ENCODE measurements around the gene DPP4.

DPP4 gene

DNA sequence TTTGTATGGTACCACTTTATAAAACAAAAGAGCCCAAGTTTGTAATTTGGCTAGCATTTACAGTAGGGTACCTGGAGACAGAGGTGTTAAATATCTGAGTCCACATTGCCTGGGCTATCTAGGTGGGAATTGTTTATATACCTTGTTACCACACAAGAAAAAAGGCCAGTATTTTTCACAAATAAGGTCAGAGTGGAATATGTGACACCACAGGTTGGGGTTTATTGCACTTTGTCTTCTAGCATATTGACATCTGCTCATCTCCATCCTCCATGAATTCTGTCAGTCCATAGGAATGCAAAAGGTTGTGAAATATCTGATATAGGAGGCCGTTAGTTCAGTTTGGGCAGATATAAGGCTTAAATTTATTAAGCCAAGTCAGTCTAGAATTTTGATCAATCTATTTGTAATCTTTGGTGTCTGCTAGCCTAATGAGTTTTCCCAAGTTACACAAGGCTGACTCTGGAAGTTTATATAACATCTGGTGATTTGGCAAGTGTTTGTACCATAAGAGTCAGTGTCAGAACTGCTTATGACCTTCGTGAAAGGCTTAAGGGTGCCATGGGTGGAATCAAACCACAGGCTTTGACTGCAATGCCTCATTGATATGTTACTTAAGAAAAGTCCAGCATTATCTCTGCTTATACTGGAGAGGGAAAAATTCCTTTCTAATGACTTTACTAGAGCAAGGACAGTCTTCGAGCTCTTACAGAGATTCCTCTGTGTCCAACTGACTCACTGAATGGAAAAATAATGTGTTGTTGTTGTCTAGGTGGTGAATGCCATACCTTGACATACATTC is 11.3 kb upstream of the DPP4 start:
- DNase-seq = no peak

DNA sequence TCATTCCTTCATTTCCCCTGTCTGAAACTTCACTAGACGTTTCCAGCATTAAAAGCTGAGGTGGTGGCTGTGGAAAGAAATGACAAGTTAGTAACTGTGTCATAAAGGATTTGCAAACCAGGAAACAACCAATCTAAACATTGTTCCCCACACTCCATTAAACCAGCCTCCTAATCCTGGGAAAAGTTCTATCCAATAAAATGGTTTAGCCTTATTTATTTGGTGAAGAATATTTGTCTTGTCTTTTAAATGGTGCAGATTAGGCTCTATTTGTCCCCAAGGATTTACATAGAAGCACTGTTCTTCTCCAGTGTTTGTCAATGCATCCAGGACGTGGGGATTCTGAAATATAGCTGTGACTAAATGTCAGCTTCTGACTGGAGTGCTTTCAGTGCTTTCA is 10.5 kb upstream of the DPP4 start:
- DNase-seq = no peak

DNA sequence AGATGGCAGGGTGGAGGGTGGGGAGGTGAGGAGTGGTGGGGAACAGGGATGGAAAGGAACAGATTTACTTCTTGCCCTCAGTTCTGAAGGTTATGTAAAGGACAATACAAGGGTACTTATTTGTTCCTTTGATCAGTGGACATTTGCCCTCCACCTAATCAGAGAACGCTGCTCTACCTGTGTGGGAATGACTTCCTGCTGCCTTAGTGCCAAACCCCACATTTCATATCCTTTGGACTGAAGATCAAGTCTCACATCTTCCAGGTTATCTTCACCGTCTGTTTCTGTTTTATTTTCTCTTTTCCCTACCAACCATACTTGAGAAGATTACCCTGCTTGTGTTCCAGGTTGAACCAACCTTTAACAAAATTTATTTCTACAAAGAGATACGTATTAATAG is 8.7 kb upstream of the DPP4 start:
- no peak for DNase-seq

DNA sequence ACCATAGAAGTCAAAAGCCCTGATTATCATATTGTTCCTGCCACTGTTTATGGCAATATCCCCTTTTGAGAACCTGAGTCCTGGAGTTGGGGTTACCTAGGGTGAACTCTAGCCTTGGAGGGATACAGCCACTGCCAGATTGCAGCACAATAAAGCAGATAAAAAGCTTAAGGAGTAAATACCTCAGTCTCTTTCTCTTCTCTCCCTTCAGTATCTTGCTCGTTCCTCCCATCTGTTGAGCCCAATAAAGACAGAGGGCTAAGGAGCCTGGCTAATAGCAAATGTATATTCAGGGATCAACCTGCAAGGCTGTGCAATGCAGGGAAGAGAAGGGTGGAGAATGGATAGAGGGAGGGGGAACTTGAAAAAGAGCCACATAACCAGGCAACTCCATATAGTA is 8.0 kb upstream of the DPP4 start:
- DNase-seq = no peak

DNA sequence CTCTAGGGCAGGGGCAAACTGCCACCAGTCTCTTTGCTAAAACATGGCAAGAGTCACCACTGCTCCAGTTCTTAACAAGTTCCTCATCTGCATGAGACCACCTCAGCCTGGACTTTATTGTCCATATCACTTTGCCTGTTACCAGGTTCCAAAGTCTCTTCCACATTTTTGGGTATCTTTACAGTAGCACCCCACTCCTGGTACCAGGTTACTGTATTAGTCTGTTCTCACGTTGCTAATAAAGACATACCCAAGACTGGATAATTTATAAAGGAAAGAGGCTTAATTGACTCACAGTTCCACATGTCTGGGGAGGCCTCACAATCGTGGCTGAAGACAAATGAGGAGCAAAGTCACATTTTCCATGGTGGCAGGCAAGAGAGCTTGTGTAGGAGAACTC is 5.5 kb upstream of the DPP4 start:
- DNase-seq = no peak

DNA sequence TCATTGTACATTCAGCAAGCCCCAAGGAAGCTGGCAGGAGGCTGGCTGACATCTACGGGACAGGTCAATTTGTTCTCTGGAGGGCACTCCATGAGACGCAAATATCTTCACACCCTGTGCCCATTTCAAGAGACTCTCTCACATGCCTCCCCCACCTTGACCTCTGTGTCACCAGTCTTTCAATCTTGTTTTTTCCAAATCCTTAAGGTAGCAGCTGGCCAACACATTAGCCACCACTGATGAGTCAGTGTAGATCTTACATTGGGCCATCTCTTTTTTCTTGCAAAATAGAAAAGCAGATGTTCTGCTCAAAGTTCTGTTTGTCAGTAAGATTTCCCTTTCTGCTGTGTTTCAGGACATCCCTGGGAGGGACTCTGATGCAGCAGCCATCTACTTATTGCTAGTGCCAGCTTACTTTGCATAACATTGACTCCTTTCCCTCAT is 1.7 kb upstream of the DPP4 start:
- DNase-seq = no peak

DNA sequence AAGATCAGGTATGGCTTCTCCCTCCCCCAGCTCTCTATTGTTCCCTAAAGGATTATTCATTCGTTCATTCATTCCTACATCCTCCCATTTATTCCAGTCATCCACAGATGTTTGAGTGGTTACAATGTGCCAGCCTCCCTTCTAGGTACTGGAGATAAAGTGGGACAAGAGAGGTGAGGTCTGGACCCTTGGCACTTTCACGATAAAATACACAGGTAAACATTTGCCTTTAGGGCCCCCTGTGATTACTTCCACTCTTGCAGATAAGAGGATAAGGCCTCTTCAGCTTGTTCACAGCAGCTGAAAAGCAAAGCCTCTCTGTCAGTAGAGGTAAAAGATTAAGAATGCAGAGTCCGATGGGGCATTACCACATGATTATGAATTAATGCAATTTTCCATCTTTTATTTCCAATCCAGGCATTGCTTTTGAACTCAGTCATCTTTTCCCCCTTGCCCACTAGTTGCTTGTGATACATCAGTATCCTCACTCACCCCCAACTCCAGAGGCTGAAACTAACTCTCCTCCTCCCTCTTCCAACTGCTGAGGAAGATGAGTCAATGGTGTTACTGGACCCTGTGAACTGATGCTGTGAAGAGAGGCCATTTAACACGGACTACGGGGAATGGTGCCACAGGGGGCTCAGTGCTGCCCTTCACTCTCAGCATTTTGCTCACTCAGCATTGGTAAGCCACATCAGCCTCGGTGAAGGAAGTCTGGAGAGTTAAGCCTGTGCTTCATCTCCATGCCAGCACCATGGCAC is 1.1 kb upstream of the DPP4 start:
- DNase-seq = no peak

DNA sequence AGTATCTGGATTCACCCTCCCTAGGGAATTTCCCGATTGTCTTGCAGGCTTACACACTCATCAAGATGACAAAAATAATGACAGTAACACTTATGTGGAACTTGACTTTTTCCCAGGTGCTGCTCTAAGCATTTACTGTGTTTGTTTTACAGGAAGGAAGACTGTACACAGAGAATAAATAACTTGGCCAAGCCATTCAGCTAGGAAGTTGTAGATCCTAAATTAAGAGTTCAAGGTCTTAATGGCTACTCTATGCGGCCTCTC is 549 bp upstream of the DPP4 start:
- DNase-seq = no peak

DNA sequence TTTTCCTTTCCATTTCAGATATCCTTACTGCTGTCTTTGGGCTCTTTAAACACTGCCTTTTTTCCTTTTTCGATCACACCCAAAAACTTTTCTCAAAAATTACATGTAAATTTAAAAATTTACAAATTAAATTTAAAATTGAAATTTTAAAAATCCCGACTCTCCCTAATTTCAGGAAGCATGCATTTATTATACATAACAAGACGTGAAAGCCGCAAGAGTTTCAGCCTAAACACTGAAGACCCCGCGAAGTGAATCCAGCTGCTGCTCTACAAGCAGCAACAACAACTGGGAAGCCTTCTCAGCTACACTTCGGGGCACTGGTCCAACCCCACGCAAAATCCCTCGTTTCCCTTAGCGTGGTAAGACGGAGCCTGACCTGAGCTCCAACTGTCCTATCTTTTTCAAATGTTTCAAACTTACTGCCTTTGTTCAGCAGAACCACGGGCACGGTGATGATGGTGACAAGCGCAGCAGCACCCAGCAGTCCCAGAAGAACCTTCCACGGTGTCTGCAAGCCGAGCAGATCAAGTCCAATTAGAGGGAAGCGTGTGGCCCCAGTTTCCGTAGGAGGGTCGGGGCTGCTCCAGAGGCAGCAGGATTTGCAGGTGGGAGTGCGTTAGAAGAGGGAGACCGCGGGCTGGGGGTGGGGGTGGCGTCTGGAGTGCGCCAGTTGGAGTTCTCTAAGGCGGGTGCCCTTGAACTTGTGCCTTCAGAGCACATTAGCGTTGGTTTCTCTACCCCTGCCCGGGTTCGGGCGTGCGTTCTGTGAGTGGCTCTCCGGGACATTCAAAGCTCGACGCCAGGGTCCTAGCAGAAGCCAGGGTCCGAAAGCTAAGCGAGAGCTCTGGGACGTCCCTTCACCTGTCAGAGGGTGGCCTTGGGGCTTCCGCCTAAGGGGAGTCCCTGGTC is 783 bp downstream of the DPP4 start:
- peak; percentile 51 for DNase-seq

DNA sequence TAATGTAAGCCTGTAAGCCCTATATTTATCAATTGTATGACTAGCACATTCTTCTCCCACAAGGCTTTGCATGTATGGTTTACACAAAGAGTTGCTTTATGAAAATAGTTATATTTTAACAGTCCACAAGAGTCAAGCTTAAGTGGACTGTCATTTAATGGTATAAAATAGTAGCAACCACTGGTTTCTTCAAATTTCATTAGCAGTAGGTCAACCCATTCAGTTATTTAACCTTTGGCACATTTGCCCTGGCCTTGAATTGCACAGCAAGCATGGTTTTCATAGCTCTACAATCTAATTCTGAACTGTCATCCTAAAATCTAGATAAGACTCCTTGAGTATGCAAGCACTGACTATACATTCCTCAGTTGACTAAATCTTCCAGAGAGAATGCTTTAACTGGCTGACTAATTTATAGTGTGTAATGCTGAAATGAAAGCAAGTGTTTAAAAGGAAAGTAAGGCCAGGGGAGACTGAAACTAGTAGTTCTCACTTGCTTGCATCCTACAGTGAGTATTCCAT is 1.8 kb downstream of the DPP4 start:
- peak; percentile 78 for DNase-seq

DNA sequence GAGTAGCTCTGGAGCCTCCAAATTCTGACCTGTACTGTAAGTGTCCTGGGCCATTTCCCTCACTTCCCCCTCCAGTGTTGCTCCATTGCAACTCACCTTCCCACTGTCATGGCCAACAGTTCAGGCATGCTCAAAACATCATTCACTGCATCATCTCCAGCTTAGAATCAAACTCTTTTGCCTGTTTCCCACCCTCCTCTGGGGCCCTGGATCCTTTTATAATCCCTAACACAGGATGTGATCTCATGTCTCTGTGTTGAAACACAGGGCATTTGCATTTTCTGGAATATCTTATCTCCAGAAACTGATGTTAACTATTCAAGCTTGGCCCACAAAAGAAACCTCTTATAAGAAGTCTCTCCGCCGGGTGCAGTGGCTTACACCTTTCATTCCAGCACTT is 3.0 kb downstream of the DPP4 start:
- no peak for DNase-seq

DNA sequence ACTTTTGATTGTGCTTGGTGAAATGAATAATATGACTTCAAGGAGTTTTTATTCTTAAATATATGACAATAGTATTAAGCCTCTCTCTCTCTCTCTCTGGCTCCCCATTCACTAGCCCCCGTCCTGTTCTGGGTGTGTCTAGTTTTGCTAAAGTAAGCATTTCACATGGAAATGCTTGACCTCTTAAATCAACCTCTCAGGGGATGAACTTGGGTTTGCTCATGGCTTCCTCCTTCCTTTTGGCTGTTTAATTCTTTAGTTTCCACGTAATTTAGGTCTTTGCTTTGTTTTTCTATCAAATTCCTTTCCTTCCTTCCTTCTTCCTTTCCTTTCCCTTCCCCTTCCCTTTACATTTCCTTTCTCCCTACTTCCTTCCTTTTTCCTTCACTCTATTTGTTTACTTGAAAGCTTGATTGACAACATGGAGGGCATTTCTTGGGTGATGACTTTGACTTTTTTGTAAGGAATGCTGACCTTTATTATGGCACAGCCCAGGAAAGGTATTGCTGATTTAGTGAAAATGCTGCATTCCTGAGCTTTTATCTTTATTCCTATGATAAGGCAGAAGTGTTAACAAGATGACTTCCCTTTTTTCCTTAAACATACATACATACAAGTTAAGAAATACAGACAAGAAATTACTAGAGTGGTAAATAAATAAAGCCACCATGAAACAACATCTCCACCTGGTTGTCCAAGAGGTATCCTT is 3.6 kb downstream of the DPP4 start:
- DNase-seq = no peak

DNA sequence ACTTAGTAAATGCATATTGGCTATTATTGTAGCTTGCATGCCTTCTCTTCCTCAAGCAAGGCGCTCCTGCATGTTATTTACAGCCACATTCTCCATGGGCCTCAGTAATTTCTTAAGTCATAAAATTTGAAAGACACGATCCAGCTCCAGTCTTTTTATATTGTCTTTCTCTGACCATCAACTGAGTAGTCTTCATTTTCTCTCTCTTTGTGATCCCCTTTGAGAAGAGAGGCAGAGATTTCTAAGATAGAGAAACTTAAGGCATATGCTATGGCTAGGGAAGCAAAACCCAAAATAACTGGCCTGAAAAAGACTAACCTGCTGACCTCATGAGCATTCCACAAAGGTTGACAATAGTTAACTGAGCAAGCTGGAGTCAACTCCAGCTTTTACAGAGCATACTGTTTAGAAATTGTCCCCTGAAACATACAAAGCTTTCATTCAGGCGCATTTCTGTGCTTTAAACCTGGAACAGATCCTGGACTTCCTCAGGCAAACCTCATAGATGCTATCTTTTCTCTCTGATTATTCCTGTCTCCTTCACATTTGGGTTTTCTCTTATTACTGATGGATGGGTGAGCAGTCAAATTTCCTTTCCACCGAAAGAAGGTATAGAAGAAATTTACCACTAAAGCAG is 4.6 kb downstream of the DPP4 start:
- DNase-seq = no peak

DNA sequence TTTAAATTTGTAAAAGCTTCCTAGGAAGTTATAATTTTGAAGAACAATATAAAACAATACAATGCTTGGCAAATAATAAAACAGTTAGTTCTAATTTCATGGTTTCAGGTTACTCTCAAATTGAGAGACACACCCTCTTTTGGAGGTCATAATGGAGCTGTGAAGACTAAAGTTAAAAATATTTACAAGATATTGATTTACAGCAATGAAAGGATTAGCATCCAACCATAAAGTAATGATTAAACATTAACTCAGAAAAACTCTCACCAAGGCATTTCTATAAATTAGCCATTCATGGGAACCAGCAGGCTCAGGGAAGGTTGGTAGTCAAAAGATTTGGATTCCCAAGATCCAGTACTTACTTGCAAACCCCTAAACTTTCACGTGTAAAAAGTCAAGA is 6.4 kb downstream of the DPP4 start:
- no peak for DNase-seq

DNA sequence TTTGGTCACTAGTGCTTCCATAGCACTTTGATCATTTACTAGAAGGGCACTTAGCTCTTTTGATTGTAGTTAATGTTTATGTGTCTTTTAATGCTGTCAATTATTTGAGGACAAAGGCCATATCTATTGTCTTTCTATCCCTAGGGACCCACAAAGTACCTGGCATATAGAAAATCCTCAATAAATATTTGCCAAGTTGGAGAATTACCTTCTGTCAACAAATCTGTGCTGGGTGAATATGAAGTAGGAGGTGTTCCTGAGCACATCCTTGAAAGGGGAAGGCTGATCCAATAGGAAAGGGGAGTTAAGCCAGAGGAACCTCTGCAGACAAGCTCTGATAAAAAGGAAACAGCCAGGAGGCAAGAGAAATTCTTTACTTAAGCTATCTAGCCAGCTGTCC is 8.2 kb downstream of the DPP4 start:
- DNase-seq = no peak

DNA sequence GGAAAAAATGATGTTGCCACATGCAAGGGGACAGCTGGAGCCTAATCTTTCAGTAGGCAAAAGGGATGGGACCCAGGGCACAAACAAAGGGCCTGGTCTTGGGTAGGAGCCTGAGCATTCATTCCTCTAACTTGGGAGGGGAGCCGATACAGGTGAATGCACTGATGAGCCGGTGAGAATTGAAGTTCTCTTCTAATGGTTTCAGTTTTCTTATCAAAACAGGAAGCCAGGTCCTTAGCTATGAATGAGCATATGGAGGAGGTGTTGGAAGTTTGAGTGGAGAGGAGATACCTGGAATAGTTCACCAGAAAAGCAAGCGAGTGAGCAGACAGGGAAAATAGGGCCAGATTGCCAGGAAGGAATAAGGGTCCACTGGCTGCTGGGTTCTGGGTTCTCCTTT is 10.1 kb downstream of the DPP4 start:
- DNase-seq = peak; percentile 11

DNA sequence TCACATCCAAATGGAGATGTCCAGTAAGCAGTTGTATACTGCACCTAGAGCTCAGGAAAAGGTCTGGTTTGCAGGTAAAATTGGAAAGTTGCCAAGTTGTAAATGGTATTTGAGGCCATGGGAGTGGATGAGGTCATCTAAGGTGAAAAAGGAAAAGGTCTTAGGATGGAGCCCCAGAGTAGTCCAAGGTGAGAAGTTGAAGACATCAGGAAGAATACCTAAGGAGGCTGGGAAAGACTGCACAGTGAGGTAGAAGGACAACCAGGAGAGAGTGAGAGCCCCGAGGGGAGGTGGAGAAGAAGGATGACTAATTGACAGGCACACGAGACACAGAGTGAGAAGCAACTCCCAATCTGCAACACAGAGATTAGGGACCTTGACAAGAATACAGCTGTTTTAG is 10.7 kb downstream of the DPP4 start:
- DNase-seq = peak; percentile 16

DNA sequence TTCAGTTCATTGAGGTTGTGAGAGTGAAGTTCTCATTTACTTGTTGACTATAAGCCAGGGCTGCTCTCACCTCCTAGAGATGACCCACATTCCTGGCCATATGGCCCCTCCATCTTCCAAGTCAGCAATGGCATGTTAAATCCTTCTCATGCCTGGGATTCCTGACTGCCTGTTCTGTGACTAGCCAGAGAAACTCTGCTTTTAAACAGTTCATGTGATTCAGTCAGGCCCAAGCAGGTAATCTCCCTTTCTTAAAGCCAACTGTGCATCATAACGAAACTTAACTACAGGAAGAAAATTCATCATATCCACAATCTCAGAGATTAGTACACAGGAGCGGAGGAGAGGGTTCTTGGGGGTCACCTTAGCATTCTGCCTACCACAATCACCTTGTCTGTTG is 11.5 kb downstream of the DPP4 start:
- DNase-seq = peak; percentile 56

DNA sequence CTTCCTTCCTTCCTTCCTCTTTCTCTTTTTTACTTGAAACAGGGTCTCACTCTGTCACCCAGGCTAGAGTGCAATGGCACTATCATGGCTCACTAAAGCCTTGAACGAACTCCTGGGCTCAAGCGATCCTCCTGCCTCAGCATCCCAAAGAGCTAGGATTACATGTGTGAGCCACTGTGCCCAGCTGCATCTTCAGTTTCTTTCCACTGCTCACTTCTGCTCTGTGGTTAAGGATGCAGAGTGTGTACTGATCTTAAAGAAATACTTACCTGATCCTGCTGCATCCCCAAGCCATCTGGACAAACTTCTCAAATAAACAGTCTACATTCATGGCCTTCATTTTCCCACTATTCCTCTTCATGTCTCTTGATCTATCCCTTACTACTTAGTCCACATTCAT is 13.0 kb downstream of the DPP4 start:
- DNase-seq = no peak

DNA sequence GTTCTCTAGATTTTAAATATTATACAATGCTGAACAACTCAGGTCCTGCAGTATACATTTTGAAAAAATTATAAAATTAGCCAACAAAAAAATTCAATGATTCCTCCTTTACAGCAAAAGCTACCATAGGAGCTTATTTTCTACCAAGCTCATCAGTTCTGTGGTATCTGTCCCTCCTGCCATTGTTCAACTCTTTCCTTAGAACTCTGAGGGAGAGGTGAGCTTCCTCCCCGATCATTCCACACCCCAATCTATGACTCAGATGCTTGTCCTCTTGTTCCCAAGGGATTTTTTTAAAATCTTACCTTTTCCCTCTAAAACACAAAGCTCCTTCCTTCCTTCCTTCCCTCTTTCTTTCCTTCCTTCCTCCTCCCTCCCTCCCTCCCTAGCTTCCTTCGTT is 13.5 kb downstream of the DPP4 start:
- no peak for DNase-seq

DNA sequence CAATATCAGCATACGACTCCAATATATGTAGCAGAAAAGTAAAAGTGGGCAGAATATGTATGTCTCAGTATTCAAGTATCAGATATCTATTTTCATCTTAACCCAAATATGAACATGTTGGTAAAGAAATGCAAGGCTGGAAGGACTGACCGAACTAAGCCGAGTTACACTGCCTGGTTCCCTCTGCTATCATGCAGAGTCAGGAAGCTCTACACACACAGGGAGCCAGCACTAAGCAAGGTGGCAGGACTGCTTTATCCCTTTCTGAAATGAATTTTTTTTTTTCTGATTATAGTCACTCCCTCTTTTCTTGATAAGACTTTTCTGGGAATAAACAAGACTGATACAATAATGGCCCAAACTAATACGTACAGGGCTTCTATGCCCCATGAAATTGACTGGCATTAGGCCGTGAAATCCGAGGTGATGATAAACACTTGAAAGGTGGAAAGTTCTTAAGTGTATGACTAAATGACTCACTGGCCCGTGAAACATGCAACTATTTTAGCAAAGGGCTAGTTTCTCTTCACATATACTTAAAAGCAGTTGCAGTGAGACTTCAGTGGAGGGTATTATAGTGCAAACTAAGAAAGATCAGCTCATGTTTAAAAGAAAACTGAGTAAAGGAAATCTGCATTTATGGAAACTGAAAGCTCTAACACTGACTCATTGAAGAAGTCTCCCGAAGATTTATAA is 14.9 kb downstream of the DPP4 start:
- DNase-seq = peak; percentile 84

DNA sequence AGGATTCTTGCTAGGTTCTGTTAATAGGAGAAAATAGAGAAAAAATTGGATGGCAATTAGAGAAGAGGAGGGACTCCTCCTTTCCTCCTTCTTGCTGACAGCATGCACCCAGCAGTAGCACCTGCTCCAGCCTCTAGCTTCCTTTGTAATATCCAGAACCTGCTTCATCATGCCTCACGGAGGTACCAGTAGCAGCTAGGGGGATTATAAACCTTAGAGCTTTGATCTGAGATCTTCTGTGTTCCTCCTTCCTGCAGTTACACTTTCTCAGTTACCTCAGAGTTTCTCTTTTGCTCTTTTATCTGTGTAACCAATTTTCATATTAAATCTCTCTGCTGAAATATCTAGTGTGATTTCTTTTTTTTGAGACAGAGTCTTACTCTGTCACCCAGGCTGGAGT is 16.6 kb downstream of the DPP4 start:
- DNase-seq = peak; percentile 57

All from activated CD4-positive, alpha-beta T cell treated with anti-CD3 and anti-CD28 coated beads, Interleukin-2, Interleukin-6, amounts not matched to agents 100 ng/mL and 50 ng/mL, durations not matched to agents 16 hours and 8 hours (primary cell).